HFFc6 (cell line): Measurements from ENCODE around the gene MMP14. TPM values are rescaled to one million over a fixed set of nuclear protein-coding genes. Genes with fewer than 3 reads are reported as not detected.
"Not testable (repeated sequence)": the region's sequence is repeated elsewhere in the genome, so short reads cannot be mapped to it uniquely, and the experiment has no call there.

ENCODE experiments used
- DNase-seq: peaks from one replicate; pipeline ENCODE4 v3.0.0-alpha.2; 2018
- H3K27ac Mint-ChIP-seq: 2 replicates; pipeline ENCODE4 v1.8.0; 2020; ENCODE audit warnings: mild to moderate bottlenecking, mixed read lengths
- H3K27me3 Mint-ChIP-seq: 2 replicates; pipeline ENCODE4 v1.8.0; 2021; ENCODE audit warnings: mild to moderate bottlenecking, moderate library complexity, mixed read lengths; ENCODE audit not compliant: insufficient read depth
- H3K36me3 Mint-ChIP-seq: 2 replicates; pipeline ENCODE4 v1.8.0; 2021; ENCODE audit warnings: low read depth, mixed read lengths
- H3K4me1 Mint-ChIP-seq: 2 replicates; pipeline ENCODE4 v1.8.0; 2020; ENCODE audit warnings: low read depth, mixed read lengths
- H3K4me3 Mint-ChIP-seq: 2 replicates; pipeline ENCODE4 v1.8.0; 2020; ENCODE audit warnings: mild to moderate bottlenecking, moderate library complexity, mixed read lengths
- H3K9me3 Mint-ChIP-seq: 2 replicates; pipeline ENCODE4 v1.8.0; 2020; ENCODE audit warnings: mild to moderate bottlenecking, mixed read lengths
- total RNA-seq, 6 experiments: library from RNA; stranded (reverse); fragmentation: NEBNext Ultra II Directional; extraction: Animal tissue kit (Norgen Biotek cat#: 25700); gene quantifications; 2 replicates in 1 of 6; 3 replicates in 5 of 6; pipeline ENCODE4 v1.2.3, GENCODE V29; 2021
- TF ChIP-seq, protein P1 (sequence below): fragments of 200-600 bp; sonication (generic); IDR thresholded peaks from 2 replicates; pipeline ENCODE4 v1.5.0; 2021; ENCODE audit warnings: antibody characterized with exemption, mild to moderate bottlenecking

Gene MMP14
- total RNA-seq, 6 experiments from 2014 or later: 284 to 322 (median 298) TPM

DNA sequence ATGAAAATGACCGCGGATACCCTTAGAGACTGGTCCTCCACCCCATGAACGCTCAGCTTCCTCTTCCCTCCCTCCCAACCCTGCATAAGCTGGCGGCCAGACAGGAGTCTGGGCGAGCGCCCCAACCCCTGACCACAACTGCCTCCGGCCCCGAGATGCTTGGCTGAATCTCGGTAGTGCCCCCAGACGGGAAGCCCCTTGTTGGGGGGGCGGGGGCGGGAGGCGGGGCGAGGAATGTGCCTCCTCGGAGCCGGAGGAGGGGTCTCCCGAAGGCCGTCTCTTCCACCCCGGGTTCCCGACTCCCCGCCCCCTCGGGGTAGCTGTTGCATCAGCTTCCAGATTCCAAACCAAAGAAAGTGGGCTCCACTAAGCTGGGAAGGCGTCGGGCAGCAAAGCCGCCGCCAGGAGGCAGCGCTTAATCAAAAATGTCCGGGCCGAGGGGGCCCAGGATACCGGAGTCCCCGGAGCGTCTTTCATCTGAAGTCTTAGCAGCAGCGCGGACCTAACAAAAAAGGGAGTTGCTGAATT is 13.8 kb upstream of the MMP14 start:
- peak overlapping the region; percentile 83 for H3K4me3 Mint-ChIP-seq
- peak; percentile 65 for DNase-seq
- TF ChIP-seq, protein P1, sequence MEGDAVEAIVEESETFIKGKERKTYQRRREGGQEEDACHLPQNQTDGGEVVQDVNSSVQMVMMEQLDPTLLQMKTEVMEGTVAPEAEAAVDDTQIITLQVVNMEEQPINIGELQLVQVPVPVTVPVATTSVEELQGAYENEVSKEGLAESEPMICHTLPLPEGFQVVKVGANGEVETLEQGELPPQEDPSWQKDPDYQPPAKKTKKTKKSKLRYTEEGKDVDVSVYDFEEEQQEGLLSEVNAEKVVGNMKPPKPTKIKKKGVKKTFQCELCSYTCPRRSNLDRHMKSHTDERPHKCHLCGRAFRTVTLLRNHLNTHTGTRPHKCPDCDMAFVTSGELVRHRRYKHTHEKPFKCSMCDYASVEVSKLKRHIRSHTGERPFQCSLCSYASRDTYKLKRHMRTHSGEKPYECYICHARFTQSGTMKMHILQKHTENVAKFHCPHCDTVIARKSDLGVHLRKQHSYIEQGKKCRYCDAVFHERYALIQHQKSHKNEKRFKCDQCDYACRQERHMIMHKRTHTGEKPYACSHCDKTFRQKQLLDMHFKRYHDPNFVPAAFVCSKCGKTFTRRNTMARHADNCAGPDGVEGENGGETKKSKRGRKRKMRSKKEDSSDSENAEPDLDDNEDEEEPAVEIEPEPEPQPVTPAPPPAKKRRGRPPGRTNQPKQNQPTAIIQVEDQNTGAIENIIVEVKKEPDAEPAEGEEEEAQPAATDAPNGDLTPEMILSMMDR: peak; percentile 94
- H3K27ac Mint-ChIP-seq: peak overlapping the region; percentile 84
- H3K36me3 Mint-ChIP-seq: no peaks in the 10 kb centered on the region
- H3K27me3 Mint-ChIP-seq: no peaks in the 10 kb centered on the region; the same call in 1 of the 2 replicates
- no peaks in the 10 kb centered on the region for H3K9me3 Mint-ChIP-seq
- H3K4me1 Mint-ChIP-seq: peaks cover 62% of the 10 kb centered on the region

DNA sequence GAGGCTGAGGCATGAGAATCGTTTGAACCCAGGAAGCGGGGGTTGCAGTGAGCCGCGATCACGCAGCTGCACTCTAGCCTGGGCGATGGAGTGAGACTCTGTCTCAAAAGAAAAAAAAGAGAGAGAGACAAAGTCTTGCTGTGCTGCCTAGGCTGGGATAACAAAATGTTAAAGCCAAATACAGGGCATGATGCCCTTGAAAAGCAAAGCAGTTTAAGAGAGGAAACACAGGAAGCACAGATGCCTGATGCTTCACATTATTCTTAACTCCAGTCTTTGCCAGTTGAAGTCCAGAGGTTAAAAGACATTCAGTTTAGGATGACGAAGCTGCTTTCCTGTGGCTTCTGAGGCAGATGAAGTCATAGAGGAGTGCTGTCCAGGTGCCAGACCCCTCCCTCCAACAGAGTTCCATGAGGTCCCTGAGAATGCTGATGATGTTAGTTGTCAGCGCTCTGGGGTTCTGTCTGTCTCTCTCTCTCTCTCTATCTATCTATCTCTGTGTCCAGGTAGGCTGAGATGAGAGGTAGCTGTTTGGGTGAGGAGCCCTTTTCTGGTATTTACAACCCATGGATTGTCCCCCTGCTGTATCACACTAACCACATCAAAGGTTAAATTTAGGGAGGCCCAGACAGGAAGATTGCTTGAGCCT is 11.6 kb upstream of the MMP14 start:
- H3K36me3 Mint-ChIP-seq: no peaks in the 10 kb centered on the region; the same call in 1 of the 2 replicates
- H3K4me1 Mint-ChIP-seq: peaks cover 51% of the 10 kb centered on the region
- TF ChIP-seq, protein P1: no peak
- no peaks in the 10 kb centered on the region for H3K9me3 Mint-ChIP-seq
- no peaks in the 10 kb centered on the region; the same call in 1 of the 2 replicates for H3K27me3 Mint-ChIP-seq
- peak overlapping the region; percentile 62; the same call in 1 of the 2 replicates for H3K4me3 Mint-ChIP-seq
- DNase-seq: peak; percentile 93
- peak overlapping the region; percentile 95 for H3K27ac Mint-ChIP-seq

DNA sequence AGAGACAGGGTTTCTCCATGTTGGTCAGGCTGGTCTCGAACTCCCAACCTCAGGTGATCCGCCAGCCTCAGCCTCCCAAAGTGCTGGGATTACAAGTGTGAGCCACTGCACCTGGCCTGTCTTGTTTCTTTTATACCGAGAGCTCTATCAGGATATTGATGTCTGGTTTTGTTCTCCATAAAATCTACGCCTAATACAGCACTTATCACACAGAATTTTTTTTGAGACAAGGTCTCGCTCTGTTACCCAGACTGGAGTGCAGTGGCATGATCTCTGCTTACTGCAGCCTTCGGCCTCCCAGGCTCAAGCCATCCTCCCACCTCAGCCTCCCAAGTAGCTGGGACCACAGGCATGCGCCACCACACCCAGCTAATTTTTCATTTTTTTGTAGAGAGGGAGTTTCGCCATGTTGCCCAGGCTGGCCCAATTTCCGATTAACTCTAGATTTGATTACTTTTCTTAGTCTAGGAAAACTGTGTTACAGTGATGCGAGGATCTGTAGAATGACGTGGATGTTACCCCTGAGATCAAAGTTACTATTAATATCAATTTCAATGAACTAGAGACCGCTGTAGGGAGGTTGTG is 7.2 kb upstream of the MMP14 start:
- H3K4me3 Mint-ChIP-seq: peak overlapping the region; percentile 92
- not testable (repeated sequence) for H3K9me3 Mint-ChIP-seq, H3K27me3 Mint-ChIP-seq, DNase-seq
- H3K36me3 Mint-ChIP-seq: peaks cover 12% of the 10 kb centered on the region
- peaks cover 35% of the 10 kb centered on the region for H3K4me1 Mint-ChIP-seq
- H3K27ac Mint-ChIP-seq: peak overlapping the region; percentile 93

DNA sequence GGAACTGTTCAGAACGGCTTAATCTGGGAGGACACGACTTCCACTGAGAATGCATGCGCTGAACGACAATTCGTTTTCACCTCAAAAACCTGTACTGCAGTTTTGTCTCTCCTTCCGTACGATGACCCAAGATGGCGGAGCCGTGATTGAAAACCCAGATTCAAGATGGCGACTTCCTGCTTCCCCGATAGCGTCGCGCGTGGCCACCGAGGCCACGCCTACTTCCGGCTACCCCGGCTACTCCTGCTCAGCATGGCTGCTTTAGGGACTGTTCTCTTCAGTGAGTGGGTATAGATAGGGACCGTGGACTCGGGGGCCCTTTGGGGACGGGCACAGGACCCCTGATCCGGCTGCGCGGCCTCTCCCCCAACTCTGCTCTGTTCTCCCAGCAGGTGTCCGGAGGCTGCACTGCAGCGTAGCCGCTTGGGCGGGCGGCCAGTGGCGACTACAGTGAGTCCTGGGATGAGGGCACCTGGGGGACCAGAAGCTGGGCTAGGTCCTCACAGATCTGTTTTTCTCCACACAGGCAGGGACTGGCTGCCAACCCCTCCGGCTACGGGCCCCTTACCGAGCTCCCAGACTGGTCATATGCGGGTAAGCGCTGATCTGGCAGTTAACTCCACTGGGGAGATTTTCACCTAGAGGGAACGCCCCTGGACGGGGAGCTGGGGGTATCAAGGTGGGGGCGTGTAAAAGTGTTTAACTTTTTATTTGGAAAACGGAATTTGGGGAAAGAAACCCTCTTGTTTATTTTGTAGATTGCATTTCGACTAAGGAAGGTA is 6.5 kb upstream of the MMP14 start, which contains the start of gene MRPL52:
MRPL52 (plus strand) TSS at position 227 of the 782 bp plus-strand sequence; CDS start at position 253, 26 bp downstream.
- H3K4me1 Mint-ChIP-seq: peaks cover 28% of the 10 kb centered on the region
- DNase-seq: peak; percentile 78
- peak within 1 kb of the TSS; percentile 92 for H3K4me3 Mint-ChIP-seq
- H3K9me3 Mint-ChIP-seq: no peaks in the 10 kb centered on the region
- TF ChIP-seq, protein P1: no peak
- peak within 1 kb of the TSS; percentile 93 for H3K27ac Mint-ChIP-seq
- peaks cover 12% of the 10 kb centered on the region for H3K36me3 Mint-ChIP-seq
- no peaks in the 10 kb centered on the region; the same call in 1 of the 2 replicates for H3K27me3 Mint-ChIP-seq

DNA sequence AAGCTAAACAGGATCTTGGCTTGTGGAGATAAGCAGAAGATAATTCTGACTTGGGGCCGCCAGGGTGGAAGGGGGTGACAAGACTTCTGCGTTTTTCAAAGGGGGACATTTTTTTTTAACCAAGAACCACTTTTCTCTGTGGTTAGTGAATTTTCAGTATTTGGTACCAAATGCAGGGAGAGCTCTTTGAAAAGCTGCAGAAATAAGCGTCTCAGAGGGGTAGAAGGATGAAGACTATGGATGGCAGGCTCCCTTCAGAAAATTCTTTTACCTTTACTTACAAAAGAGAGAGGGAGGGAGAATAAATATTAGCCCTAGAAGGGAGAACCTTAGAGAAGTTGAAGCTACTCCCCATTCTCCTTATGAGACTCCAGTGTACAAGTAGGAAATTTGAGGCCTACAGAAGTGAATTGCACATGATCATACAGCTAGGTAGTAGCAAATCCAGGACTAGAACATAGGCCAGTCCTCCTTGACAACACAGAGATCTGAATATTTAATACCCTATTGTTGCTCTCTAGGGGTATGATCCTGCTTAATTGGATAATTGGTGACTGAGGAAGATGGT is 5.9 kb upstream of the MMP14 start:
- Mint-ChIP-seq H3K4me1 (peaks cover 25% of the 10 kb centered on the region), H3K4me3 (peak overlapping the region; percentile 92), H3K9me3 (no peaks in the 10 kb centered on the region), H3K27me3 (no peaks in the 10 kb centered on the region; the same call in 1 of the 2 replicates), H3K36me3 (peaks cover 12% of the 10 kb centered on the region), H3K27ac (peak overlapping the region; percentile 93)
- TF ChIP-seq, protein P1: no peak
- DNase-seq: no peak
